ENCODE data around the gene GPR141.

GRCh38 chr7:37670436-37670835 is 13.1 kb upstream of the GPR141 start:
- TF ChIP-seq POLR2AphosphoS5 (IDR thresholded peaks at IDR 0.05; ENCODE audit: insufficient read depth in 1 of 2, low read depth in 1 of 2) (no peak), CTCF (IDR thresholded peaks at IDR 0.05) (no peak), POLR2A (IDR thresholded peaks at IDR 0.05) (no peak)

Data from vagina (tissue), 2 donors.